ENCODE measurements around the gene BRIX1. TPM values are rescaled to one million over a fixed set of nuclear protein-coding genes. Genes with fewer than 3 reads are reported as not detected.

BRIX1 gene
- total and polyA plus RNA-seq, 2 donors (not counting 1 experiment from before 2014, with no cell fraction given), result 6.9 to 29.3 TPM

DNA sequence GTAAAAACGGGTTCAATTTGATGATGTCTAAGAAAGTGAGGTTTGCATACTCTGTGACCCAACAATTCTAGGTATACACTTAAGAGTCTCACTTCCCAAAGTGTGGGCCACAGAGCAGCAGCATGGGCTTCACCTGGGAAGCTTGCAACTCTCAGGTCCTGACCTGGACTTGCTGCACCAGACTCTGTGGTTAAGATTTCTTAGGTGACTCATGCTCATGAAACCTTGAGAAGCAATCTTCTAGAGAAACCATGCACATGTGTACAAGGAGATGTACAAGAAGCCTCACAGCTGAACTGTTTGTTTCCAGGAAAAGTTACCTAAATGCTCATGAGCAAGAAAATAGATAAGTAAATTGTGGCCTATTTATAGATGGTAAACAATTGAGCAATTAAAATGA, 43.8 kb downstream of the BRIX1 start:
- Histone ChIP-seq H3K27ac (ENCODE audit: low read length in 2 of 2) (no peak overlapping the region), H3K9me3 (ENCODE audit: control extremely low read depth in 1 of 3, control insufficient read depth in 2 of 3, insufficient read depth in 1 of 3, low read length in 2 of 3) (no peaks in the 10 kb centered on the region), H3K4me2 (replicated peaks; ENCODE audit: low read depth, low read length, poor library complexity, severe bottlenecking) (no peak overlapping the region), H2AFZ (ENCODE audit: insufficient read depth, low read depth, low read length, poor library complexity, severe bottlenecking) (no peak overlapping the region), H3K4me3 (ENCODE audit: control extremely low read depth in 1 of 5, extremely low read depth in 1 of 5, insufficient read depth in 1 of 5, low read depth in 2 of 5, low read length in 4 of 5) (no peak overlapping the region), H3K79me2 (ENCODE audit: control insufficient read depth, insufficient read depth, low read length) (no peaks in the 10 kb centered on the region), H3K9ac (ENCODE audit: low read length) (no peak overlapping the region), H4K20me1 (ENCODE audit: control insufficient read depth, insufficient read depth, low read length, poor library complexity, severe bottlenecking) (no peaks in the 10 kb centered on the region), H3K4me1 (ENCODE audit: control insufficient read depth in 2 of 2, insufficient read depth in 2 of 2, low read length in 2 of 2) (no peaks in the 10 kb centered on the region), H3K36me3 (replicated peaks in 1 of 2; ENCODE audit: control extremely low read depth in 1 of 2, control insufficient read depth in 1 of 2, extremely low read depth in 1 of 2, insufficient read depth in 2 of 2, low read length in 1 of 2) (peaks cover 0 to 13% of the 10 kb centered on the region in 2 experiments), H3K27me3 (replicated peaks in 1 of 4; ENCODE audit: control extremely low read depth in 1 of 4, control insufficient read depth in 3 of 4, insufficient read depth in 4 of 4, low read length in 3 of 4) (no peaks in the 10 kb centered on the region)
- no CpG with 5 or more reads among the region's 1 CpG for WGBS (ENCODE audit: insufficient coverage)
- POLR2A ChIA-PET, result no interaction called here
- TF ChIP-seq, protein P1, sequence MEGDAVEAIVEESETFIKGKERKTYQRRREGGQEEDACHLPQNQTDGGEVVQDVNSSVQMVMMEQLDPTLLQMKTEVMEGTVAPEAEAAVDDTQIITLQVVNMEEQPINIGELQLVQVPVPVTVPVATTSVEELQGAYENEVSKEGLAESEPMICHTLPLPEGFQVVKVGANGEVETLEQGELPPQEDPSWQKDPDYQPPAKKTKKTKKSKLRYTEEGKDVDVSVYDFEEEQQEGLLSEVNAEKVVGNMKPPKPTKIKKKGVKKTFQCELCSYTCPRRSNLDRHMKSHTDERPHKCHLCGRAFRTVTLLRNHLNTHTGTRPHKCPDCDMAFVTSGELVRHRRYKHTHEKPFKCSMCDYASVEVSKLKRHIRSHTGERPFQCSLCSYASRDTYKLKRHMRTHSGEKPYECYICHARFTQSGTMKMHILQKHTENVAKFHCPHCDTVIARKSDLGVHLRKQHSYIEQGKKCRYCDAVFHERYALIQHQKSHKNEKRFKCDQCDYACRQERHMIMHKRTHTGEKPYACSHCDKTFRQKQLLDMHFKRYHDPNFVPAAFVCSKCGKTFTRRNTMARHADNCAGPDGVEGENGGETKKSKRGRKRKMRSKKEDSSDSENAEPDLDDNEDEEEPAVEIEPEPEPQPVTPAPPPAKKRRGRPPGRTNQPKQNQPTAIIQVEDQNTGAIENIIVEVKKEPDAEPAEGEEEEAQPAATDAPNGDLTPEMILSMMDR (IDR thresholded peaks at IDR 0.05), result no peak
- no peak for TF ChIP-seq EZH2 (IDR thresholded peaks at IDR 0.05; ENCODE audit: borderline replicate concordance, insufficient read depth, low read depth, low read length, poor library complexity, severe bottlenecking)
- H3K4me3 Mint-ChIP-seq, result no peak overlapping the region
- DNase-seq, result no peak
- no peaks in the 10 kb centered on the region for H3K9me3 Mint-ChIP-seq (ENCODE audit: insufficient read depth)
- CTCF ChIA-PET, result interaction anchor here (1.4 kb wide), 1 partner anchor 12 kb away, joined by 3 read pairs; no protein-coding TSS in a partner anchor
- H3K27me3 Mint-ChIP-seq, result no peaks in the 10 kb centered on the region
- no peak for ATAC-seq (ENCODE audit: low read depth)
- no peaks in the 10 kb centered on the region for H3K4me1 Mint-ChIP-seq
- intact Hi-C loops (cut with micrococcal nuclease), result no loop called here
- no peak overlapping the region for H3K27ac Mint-ChIP-seq

DNA sequence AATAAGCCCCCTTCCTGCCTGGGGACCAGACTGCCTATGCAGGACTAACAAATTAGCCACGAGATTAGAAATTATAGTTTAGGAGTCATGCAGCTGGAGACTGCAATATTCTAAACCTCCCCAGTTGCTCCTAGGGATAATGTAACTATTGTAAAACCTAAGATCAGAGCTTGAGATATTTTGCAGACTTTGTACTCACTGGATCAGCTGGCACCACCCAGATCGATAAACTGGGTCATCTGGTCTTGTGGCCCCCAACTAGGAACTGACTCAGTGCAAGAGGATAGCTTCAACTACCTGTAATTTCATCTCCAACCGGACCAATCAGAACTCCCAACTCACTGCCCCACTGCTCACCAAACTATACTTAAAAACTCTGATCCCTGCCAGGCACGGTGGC, 52.0 kb downstream of the BRIX1 start:
- Histone ChIP-seq H2AFZ (ENCODE audit: insufficient read depth, low read depth, low read length, poor library complexity, severe bottlenecking) (no peak overlapping the region), H3K4me3 (ENCODE audit: control extremely low read depth in 1 of 5, extremely low read depth in 1 of 5, insufficient read depth in 1 of 5, low read depth in 2 of 5, low read length in 4 of 5) (no peak overlapping the region), H3K4me2 (replicated peaks; ENCODE audit: low read depth, low read length, poor library complexity, severe bottlenecking) (no peak overlapping the region), H3K9me3 (ENCODE audit: control extremely low read depth in 1 of 3, control insufficient read depth in 2 of 3, insufficient read depth in 1 of 3, low read length in 2 of 3) (peaks cover 3 to 4% (median 3%) of the 10 kb centered on the region in 3 donors), H3K4me1 (ENCODE audit: control insufficient read depth in 2 of 2, insufficient read depth in 2 of 2, low read length in 2 of 2) (no peaks in the 10 kb centered on the region), H3K79me2 (ENCODE audit: control insufficient read depth, insufficient read depth, low read length) (no peaks in the 10 kb centered on the region), H3K27ac (ENCODE audit: low read length in 2 of 2) (no peak overlapping the region), H3K36me3 (replicated peaks in 1 of 2; ENCODE audit: control extremely low read depth in 1 of 2, control insufficient read depth in 1 of 2, extremely low read depth in 1 of 2, insufficient read depth in 2 of 2, low read length in 1 of 2) (no peaks in the 10 kb centered on the region), H4K20me1 (ENCODE audit: control insufficient read depth, insufficient read depth, low read length, poor library complexity, severe bottlenecking) (no peaks in the 10 kb centered on the region), H3K27me3 (replicated peaks in 1 of 4; ENCODE audit: control extremely low read depth in 1 of 4, control insufficient read depth in 3 of 4, insufficient read depth in 4 of 4, low read length in 3 of 4) (no peaks in the 10 kb centered on the region), H3K9ac (ENCODE audit: low read length) (no peak overlapping the region)
- H3K27ac Mint-ChIP-seq, result no peak overlapping the region
- no peak for DNase-seq
- CTCF ChIA-PET, result no interaction called here
- TF ChIP-seq EZH2 (IDR thresholded peaks at IDR 0.05; ENCODE audit: borderline replicate concordance, insufficient read depth, low read depth, low read length, poor library complexity, severe bottlenecking), result no peak
- TF ChIP-seq, protein P1 (IDR thresholded peaks at IDR 0.05), result no peak
- H3K9me3 Mint-ChIP-seq (ENCODE audit: insufficient read depth), result peaks cover 11% of the 10 kb centered on the region
- no peaks in the 10 kb centered on the region for H3K27me3 Mint-ChIP-seq
- 95% methylated on average over 2 of the region's 4 CpGs for WGBS (ENCODE audit: insufficient coverage)
- no peak for ATAC-seq (ENCODE audit: low read depth)
- POLR2A ChIA-PET, result no interaction called here
- intact Hi-C loops (cut with micrococcal nuclease), result no loop called here
- no peaks in the 10 kb centered on the region for H3K4me1 Mint-ChIP-seq
- no peak overlapping the region for H3K4me3 Mint-ChIP-seq
